HG03175 (cell line): ENCODE measurements around the gene LBP.
"Not testable (repeated sequence)": the region's sequence is repeated elsewhere in the genome, so short reads cannot be mapped to it uniquely, and the experiment has no call there.

Experiments
- ATAC-seq: cut with Tn5 transposase; IDR thresholded peaks from one replicate; pipeline ENCODE4 v1.9.1; 2021; ENCODE audit warnings: mild to moderate bottlenecking, moderate library complexity; ENCODE audit not compliant: unreplicated experiment

The LBP gene

GRCh38 chr20:38346247-38346651 is at the start of gene LBP:
LBP (plus strand) TSS chr20:38346482; CDS start chr20:38346517, 35 bp downstream.
- ATAC-seq = no peak

- ATAC-seq = no peak
Observed at GRCh38 chr20:38297916-38298674, 48.2 kb upstream of the LBP start.

- ATAC-seq = no peak
Observed at GRCh38 chr20:38298768-38299288, 47.5 kb upstream of the LBP start.

GRCh38 chr20:38299963-38300362 is 46.3 kb upstream of the LBP start:
- ATAC-seq = no peak

- ATAC-seq = no peak
Observed at GRCh38 chr20:38300438-38300837, 45.8 kb upstream of the LBP start.

GRCh38 chr20:38301309-38301708 is 45.0 kb upstream of the LBP start:
- no peak for ATAC-seq

- ATAC-seq = no peak
Observed at GRCh38 chr20:38302786-38303185, 43.5 kb upstream of the LBP start.

GRCh38 chr20:38303908-38304379 is 42.3 kb upstream of the LBP start, which contains the start of gene BPI:
BPI (plus strand) TSS chr20:38304156; CDS start chr20:38304224, 68 bp downstream.
- ATAC-seq = no peak

GRCh38 chr20:38304845-38305447 is 41.3 kb upstream of the LBP start:
- ATAC-seq = no peak

- ATAC-seq = no peak
Observed at GRCh38 chr20:38305541-38305940, 40.7 kb upstream of the LBP start.

GRCh38 chr20:38306379-38306778 is 39.9 kb upstream of the LBP start:
- no peak for ATAC-seq

GRCh38 chr20:38307371-38308046 is 38.8 kb upstream of the LBP start:
- no peak for ATAC-seq

- ATAC-seq = no peak
Observed at GRCh38 chr20:38308047-38308438, 38.2 kb upstream of the LBP start.

GRCh38 chr20:38308447-38308846 is 37.8 kb upstream of the LBP start:
- no peak for ATAC-seq

- ATAC-seq = no peak
Observed at GRCh38 chr20:38311091-38311490, 35.2 kb upstream of the LBP start.

- ATAC-seq = no peak
Observed at GRCh38 chr20:38311491-38311890, 34.8 kb upstream of the LBP start.

GRCh38 chr20:38313676-38314075 is 32.6 kb upstream of the LBP start:
- ATAC-seq = no peak

- not testable (repeated sequence) for ATAC-seq
Observed at GRCh38 chr20:38314350-38314749, 31.9 kb upstream of the LBP start.

GRCh38 chr20:38315290-38315966 is 30.9 kb upstream of the LBP start:
- no peak for ATAC-seq

- no peak for ATAC-seq
Observed at GRCh38 chr20:38316341-38316740, 29.9 kb upstream of the LBP start.

- ATAC-seq = no peak
Observed at GRCh38 chr20:38317422-38317821, 28.9 kb upstream of the LBP start.
